DMS153 treated with DMSO at 0.1 percent for 48 hours (cell line): Measurements from ENCODE around the gene ZFP62.

Source experiments
- DNase-seq: peaks from one replicate; lab custom pipeline; 2025; ENCODE audit not compliant: unreplicated experiment; lab: John Stamatoyannopoulos, UW

Gene ZFP62

GRCh38 chr5:180811623-180812124, 49.4 kb downstream of the ZFP62 start:
- no peak for DNase-seq

DNA sequence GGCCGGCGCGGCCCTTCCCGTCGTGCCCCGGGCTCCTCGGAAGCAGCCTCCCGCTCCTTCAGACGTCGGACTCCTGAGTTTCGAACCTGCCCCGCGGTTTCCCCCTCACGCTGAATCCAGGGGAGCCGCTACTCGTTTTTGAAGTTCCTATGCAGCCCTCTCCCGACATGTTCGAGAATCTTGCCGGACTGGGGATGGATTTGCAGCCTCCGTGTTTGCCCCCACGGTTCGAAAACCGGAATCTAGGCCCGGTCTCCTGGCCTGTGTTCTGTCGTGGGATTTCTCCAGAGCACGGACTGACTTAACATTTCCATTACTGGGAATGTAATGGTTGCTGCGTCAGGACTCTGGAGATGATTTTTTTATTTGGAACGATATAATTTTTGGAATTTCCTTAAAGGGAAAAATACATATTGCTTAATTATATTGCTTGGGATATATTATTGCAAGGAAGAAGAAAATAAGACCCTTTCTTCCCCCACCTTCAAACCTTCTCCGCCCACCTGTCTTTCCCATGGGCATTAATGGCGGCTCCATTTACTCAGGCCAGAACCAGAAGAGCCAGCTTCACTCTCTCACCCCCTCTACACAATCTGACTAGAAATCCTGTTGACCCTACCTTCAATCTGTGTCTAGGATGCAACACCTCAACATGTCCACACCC, 50.0 kb downstream of the ZFP62 start:
- no peak for DNase-seq

DNA sequence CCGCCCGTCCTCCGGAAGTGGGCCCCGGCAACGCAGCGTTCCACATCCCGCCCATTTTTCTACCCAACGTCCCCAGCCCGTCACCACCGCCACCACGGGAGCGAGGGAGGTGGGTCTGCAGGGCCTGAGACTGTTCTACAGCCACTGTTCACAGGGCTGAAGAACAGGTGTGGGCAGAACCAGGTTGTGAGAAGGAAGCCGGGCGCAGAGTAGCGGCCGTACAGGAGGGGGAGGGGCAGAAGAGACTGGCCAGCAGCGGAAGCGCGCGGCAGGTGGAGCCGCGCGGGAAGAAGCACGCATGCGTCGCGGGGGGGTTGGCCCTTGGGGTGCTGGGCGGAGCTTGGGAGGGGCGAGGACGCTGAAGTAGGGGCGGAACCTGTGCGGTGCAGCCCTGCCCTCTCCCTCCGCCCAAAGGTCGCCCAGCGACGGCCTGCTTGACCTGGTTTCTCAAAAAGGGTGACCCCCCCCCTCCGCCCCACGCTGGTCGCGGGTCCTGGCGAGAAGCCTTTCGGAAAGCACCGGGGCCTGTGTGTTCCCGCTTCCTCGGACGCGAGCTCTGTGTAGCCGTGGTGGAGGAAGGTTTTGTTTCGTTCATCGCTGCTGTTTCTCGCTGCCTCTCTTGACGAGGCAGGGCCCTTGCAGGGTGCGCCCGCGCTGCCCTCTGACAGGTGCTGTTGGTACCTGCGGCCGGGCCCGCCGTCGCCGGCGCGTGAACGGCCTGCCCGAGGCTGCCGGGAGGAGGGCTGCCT, 50.7 kb downstream of the ZFP62 start:
- DNase-seq = peak; percentile 66

- peak; percentile 11 for DNase-seq
These were observed 51.5 kb downstream of the ZFP62 start for GRCh38 chr5:180809403-180810209.

DNA sequence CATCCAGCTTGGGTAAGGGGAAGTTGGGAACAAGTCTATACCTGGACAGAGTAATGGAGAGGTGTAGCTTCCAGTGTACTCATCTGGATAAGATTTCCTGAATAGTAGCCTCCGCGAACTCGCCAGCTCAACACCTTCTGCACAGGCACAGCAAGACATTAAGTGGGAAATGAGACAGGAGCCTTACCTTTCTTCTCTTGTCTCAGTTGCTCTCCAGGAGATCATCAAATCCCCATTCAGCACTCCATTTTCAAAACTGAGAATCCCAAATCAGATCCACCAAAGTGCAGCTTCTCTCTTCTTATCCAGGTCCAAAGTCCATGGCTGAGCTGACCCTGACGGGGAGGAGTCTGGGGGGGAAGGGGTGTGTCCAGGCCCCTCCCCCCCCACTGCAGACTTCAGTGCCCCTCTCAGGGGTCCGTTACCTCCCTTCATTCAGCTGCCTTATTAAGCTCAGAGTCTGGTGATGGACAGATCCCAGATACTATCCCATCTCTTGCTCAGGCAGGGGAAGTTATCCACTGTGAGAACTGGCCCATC, 52.5 kb downstream of the ZFP62 start:
- no peak for DNase-seq

DNA sequence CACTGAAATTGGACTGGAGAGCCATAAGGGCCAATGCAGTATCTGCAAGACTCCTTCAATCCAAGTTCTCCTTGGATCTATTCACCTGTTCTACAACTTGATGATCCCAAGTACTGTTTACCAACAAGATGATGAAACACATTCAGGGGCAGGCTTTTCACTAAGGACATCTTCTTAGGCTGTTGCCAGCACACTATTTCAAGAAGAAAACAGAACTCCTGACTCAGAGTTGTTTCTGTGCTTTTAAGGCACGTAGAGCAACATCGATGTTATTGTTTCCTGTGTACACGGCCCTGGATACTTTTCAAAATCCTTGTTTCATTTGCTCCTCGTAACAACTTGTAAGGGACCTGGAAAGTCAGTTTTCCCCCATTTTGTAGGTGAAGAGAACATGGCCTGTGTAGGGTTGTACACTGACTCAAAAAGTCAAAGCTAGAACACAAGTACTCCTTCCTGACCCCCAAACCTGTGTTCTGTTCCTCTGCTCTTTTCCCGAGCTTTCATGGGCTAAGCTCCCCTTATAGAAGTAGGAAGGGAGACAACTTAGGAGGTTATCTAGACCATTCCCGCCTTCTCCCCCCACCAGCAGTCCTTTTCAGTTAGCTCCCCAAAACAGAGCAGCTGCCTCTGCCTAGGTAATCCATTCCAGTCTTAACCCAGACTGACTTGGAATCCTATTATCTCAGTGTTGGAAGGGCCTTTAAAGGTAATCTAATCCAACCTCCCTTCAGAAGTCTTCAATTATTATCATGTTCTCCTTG, 53.2 kb downstream of the ZFP62 start:
- no peak for DNase-seq

DNA sequence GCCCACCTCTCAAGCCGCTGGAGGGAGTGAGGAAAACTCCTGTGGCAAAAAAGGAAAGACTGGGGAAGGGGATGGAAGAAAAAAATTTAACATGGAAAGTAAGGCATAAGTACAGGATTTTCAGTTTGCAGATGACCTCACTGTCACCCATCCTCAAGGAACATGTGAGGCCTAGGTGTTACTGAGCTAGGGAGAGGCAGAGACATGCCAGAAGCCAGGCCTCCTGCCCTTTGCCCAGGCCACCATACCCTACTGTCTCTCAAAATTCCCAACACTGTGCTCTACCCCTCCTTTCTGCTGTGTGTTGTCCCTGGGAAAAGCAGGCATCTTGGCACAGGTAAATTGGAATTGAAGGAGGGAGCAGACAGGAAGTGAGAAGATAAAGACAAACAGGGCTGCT, 54.0 kb downstream of the ZFP62 start:
- DNase-seq = no peak

DNA sequence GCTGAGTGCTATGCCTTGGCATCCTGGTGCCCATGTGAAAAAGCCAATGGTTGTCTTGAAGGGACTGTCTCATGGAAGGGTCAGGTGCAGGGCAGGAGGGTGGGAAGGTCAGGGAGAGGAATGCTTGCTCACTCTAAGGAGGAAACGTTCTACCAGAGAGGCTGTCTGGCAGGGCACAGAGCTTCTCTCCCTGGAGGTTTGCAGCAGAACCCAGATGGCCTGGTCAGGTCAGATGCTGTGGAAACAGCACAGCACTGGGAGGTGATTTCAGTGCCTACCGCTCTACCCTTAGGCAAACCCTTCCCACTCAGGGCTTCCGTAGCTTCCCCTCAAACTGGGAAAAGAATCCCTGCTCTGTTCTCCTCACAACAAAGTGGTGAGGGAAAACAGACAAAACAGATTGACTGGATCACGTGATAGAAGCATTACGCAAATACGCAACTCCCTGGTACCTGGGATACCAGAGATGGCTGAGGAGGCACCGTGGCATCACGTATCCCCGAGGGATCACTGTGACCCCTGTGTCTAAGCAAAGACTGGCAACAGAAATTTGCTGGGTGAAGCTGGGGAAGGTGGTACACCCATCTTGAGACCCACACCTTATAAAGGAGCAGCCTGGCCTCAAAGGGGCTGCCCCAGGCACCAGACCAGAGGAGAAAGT, 54.6 kb downstream of the ZFP62 start:
- DNase-seq = no peak

GRCh38 chr5:180804129-180804618, 56.9 kb downstream of the ZFP62 start:
- DNase-seq = no peak

DNA sequence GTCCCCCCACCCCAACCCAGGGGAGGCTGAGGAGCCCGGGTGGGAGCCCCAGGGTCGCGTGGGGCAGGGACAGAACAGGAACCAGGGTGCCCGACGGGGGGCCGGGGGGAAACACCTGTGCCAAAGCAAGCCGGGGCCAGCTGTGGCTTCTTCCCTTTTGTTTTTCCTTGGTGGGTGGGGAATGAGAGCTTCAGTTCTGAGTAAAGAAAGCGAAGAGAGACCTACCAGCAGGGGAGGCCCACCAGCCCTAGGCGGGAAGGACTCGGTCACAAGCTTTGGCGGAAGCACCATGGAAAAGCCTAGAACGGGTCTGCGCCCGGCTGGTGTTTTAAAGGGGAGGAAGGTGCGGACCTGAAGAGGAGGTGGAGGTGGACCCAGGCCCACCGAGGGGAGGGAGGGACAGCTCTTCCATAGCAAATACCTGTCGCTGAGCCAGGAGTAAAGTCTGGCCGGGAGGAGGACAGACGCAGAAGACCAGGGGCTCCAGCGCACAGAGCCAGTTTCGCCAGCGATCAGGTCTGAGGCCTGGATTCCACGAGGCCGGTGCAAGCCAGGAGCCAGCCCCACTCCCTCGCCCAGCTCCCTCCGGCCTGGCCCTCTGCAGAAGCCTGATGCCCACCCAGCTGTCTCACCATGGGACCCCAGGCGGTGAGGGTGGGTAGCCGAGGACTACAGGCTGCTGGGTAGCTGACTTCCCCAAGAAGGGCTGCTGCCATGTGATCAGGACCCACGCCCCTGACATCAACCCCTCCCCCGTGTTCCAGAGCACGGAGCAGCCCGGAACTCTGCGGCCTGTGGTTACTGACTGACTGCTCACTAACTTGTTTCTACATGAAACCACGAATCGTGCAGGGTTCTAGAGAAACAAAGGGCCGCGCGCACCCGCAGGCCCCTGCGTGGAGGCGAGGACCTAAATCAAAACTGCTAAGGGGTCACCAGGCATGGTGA, 57.6 kb downstream of the ZFP62 start:
- DNase-seq = no peak

GRCh38 chr5:180802325-180803180, 58.5 kb downstream of the ZFP62 start, which contains the start of gene MGAT1:
MGAT1 (minus strand) TSS chr5:180802806; CDS start chr5:180792971, 9,835 bp downstream.
- DNase-seq = peak; percentile 10

DNA sequence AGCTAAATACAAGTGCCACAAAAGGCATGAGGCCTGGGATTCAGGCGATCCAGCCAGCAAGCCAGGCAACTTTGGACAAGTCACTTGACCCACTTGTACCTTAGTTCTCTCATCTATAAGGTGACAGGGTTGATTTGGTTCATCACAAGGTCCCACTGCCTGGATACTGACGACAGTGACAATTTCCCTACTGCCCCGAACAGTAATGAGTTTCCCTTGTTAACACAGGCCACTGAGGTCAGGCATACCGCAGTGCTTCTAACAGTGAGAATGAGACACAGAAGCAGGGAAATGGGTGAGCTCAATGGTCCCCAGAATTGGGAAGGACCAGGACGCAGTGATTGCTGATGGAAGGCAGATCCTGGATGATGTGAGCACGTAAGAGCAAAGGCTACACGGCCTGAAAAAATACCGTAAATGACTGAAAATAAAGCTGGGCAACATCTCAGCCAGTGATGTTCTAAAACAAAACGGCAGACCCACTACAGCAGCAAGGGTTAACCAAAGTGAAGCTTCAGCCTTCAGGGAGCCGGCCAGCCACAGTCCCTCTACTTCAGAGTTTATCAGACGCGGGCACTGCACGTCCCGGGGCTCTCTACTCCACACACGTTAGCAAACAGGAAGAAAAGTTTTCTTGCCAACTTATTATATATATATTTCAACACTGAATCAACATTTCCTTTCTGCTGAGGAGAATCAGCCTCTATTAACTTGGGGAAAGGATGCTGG, 59.3 kb downstream of the ZFP62 start:
- no peak for DNase-seq

DNA sequence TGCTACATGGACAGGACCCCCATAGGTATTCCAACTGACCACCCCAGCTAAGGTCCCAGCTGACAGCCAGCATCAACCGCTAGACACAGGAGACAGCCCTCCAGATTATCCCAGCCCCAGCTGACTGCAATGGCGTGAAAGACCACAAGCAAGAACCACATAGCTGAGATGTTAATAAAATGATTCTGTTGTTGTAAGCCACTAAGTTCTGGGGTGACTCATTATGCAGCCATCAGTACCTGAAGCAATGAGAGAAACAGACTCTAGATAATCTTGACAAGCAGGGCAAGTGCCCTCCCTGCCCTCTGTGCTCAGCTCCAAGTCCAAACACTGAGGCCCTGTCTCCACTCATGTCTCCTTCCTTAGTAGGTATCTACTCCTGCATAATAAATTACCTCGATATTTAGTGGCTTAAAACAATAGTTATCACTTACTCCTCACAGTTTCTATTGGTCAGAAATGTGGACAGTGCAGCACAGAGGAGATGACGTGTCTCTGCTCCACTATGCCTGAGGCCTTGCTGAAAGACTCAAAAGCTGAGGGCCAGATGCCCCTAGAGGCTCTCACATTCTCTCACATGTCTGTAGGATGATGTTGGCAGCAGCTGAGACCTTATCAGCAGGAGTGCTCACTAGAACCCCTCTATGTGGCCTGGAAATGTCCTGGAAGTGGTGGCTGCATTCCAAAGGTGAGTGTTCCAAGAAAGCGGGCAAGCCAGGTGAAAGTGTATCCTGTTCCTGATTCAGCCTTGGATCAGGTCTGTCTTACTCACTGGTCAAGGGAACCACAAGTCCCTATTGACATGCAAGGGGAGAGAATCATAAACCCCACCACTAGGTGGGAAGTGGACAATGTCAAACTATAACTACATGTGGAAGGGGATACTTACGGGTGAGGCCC, 60.9 kb downstream of the ZFP62 start:
- no peak for DNase-seq

DNA sequence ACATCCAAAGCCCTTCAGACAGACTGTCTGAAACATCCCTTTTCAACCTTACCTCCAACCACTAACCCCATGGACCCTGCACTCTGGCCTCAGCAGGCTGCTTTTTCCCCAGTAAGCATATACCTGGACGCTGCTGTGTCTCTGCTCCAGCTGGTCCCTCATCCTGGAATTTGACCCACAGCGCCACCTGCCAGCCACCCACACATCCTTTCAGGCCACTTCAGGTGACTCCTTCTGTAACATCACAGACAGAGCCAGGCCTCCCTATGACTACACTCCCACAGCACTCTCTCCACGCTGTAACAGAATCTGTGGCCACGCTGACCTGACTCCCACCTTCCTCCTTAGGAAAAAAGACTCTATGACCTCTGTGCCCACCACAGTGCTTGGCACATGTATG, 61.9 kb downstream of the ZFP62 start:
- DNase-seq = no peak

DNA sequence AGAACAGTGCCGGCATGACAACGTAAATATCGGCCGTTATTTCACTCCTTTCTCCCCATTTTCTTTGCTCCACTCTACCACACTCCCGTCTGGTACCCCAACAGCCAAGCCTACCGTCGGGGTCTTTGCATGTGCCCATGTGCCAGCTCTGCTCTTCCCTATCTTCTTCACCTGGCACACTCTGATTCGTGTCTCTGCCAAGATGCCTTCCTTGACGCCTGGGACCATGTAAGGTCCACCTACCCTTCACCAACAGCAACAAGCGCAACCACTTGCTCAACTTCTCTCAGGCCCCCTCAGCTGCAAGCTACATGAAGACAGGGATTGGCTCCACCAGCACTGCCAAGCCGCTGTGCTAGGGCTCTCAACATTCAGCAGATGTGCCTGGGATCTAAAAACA, 62.9 kb downstream of the ZFP62 start:
- DNase-seq = no peak
